ENCODE measurements around the gene TTC9C.

DNA sequence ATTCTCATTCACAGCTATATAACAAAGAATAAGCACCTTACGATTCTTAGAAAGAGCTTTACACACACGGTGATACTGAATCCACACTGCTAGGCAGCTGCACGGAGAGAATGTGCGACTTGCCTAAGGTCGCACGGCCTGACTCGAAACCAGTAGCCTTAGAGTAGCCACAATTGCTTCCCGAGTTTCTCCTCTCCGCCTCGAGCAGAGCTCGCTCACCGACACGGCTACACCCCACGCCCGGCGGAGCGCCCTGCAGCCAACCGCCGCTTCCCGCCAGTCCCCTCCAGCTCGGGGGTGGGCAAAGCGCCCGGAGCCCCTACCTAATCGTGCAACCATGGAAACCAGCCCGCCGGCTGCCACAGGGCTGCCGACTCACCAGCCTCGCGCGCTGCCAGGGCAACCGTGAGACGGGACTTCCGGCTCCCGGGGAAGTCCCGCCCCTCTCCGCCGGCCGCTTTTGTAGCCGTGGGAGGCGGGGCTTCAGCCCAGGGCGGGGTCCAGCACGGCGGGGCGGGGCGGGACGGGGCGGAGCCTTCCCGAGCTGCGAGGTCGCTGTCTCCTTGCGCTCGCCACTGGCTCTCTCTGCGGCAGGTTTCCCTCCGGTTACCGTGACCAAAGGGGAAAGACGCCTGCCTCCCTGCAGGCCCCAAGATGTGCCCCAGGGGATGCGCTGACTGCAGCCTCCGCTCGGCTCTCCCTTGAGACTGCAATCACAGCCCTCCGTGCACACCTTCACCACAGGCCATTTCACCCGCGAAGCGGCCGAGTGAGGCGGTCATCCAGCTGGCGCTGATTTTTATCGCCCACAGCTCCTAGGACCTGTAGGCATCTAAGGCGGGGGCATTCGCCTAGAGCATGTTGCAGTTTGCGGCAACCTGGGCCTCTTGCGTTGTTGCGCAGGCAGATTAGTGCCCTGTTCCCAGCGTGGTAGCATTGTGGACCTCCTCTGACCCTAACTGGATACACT, 22.1 kb upstream of the TTC9C start:
- TF ChIP-seq, protein P1, sequence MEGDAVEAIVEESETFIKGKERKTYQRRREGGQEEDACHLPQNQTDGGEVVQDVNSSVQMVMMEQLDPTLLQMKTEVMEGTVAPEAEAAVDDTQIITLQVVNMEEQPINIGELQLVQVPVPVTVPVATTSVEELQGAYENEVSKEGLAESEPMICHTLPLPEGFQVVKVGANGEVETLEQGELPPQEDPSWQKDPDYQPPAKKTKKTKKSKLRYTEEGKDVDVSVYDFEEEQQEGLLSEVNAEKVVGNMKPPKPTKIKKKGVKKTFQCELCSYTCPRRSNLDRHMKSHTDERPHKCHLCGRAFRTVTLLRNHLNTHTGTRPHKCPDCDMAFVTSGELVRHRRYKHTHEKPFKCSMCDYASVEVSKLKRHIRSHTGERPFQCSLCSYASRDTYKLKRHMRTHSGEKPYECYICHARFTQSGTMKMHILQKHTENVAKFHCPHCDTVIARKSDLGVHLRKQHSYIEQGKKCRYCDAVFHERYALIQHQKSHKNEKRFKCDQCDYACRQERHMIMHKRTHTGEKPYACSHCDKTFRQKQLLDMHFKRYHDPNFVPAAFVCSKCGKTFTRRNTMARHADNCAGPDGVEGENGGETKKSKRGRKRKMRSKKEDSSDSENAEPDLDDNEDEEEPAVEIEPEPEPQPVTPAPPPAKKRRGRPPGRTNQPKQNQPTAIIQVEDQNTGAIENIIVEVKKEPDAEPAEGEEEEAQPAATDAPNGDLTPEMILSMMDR (conservative IDR thresholded peaks at IDR 0.05; ENCODE audit: low read depth, low read length): no peak
- TF ChIP-seq EZH2 (IDR thresholded peaks at IDR 0.05; ENCODE audit: low read length, unreplicated experiment): no peak
- no peak for TF ChIP-seq EZH2phosphoT487 (IDR thresholded peaks at IDR 0.05; ENCODE audit: borderline replicate concordance, low read length)

All from PC-3 (cell line).